GM12872 (cell line): ENCODE results near the gene TP53TG5.

Source experiments
- TF ChIP-seq, protein P1 (sequence below): IDR thresholded peaks from 3 replicates; pipeline ENCODE4 v1.5.1; 2011; ENCODE audit warnings: low read depth, mild to moderate bottlenecking, low read length, moderate library complexity; ENCODE audit not compliant: insufficient read depth

Gene TP53TG5

DNA sequence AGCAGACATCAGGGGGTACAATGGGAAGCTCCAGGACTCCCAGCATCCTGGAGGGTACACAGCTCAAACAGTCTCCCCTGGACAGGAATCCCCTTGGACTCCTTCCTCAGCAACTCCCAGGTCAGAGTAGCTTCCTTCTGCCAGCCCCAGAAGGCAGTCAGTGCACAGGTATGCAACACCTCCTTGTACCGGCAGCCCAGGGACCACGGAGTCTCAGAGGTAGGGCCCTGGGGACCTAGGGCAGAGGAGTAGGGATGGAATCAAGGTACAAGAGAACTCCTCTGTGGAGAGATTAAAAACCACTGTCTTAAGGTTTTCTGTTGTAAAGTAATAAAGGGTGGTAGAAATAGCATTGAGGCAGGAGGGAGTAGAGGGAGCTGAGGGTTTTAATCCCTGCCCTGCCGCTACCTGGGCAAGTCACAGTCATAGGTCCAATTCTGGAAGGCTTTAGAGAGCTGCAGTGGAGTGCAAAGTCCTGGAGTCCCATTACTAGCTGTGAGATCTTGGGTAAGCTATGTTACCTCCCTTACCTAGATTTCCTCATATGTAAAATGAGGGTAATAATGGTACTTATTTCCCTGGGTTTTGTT is 7.5 kb downstream of the TP53TG5 start:
- TF ChIP-seq, protein P1, sequence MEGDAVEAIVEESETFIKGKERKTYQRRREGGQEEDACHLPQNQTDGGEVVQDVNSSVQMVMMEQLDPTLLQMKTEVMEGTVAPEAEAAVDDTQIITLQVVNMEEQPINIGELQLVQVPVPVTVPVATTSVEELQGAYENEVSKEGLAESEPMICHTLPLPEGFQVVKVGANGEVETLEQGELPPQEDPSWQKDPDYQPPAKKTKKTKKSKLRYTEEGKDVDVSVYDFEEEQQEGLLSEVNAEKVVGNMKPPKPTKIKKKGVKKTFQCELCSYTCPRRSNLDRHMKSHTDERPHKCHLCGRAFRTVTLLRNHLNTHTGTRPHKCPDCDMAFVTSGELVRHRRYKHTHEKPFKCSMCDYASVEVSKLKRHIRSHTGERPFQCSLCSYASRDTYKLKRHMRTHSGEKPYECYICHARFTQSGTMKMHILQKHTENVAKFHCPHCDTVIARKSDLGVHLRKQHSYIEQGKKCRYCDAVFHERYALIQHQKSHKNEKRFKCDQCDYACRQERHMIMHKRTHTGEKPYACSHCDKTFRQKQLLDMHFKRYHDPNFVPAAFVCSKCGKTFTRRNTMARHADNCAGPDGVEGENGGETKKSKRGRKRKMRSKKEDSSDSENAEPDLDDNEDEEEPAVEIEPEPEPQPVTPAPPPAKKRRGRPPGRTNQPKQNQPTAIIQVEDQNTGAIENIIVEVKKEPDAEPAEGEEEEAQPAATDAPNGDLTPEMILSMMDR = no peak

DNA sequence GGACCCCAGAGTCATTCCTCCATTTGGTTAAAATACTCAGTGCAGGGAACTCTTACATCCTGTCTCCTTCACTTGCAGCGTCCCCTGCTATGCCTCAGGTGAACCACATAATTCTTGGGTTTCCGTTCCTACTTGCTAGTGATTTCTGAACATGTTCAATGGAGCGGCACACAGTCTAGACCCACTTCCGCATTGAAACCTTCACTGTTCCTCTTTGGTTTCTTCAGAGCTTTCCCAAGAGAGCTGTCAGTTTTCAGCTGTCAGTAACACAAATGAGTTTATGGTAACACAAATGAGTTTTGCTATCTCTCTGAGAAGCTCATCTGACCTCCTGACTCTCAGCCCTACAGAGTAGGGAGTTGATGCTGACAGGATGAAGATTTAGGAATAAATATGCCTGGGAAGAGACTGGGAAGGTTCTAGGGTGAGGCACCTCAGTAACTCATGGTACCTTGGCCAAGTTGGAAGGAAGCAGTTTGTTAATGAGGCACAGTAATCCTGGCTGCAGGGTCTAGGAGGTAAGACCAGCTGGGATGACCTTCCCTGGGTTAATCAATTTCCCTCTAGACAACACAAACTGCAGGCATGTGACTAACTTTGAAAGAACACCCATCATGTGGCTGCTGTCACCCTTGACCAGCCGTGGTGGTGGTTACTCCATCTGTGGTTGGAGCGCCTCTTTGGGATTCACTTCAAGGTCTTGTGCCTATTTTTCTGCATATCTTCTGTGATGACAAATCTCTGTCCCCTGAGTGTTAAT is 9.7 kb downstream of the TP53TG5 start:
- TF ChIP-seq, protein P1 = no peak

DNA sequence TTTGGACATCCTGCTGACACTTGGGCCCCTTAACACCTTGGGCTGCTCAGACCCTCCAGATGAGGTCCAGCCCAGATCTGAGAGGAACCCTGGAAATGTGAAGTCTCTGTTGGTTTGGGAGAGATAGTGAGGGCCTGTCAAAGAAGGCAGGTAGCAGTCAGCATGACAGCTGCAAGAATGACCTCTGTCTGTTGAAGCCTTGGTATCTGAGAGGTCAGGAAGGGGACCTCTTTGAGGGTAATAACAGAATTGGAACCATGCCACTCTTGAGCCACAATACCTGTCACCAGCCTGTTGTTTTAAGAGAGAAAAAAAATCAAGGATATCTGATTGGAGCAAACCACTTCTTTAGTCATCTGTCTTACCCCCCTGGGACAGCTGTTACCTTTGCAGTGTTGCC is 11.0 kb downstream of the TP53TG5 start:
- TF ChIP-seq, protein P1 = no peak

DNA sequence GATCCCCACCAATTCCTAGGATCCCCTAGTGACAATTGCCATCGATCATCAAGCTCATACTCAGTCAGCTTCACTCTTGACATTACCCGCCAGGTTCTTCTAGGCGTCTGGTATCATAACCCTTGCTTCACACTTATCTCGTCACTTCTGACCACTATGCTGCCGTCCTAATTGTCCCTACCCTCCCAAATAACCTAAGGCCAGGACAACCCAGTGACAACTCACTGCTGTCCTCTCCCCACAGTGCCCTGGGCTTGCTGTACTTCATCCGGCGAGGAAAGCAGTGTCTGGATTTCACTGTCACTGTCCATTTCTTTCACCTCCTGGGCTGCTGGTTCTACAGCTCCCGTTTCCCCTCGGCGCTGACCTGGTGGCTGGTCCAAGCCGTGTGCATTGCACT is 11.5 kb downstream of the TP53TG5 start:
- TF ChIP-seq, protein P1 = no peak

DNA sequence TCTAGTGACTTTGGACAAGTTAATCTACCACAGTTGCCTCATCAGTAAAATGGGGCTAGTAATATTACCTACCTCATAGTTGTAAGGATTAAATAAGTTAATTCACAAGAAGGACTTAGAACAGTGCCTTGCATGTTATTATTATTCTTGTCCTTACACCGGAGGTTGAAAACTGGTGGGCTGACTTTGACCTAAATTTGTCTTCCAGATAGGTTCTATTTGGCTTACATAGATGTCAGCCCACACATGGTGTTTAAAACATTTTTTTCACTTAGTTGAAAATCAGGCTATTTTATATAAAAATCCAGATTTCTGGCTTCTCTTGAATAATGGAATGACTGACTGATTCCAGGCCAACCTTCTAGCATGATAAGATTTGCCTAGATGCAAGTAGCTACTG is 11.9 kb downstream of the TP53TG5 start:
- TF ChIP-seq, protein P1 = no peak

DNA sequence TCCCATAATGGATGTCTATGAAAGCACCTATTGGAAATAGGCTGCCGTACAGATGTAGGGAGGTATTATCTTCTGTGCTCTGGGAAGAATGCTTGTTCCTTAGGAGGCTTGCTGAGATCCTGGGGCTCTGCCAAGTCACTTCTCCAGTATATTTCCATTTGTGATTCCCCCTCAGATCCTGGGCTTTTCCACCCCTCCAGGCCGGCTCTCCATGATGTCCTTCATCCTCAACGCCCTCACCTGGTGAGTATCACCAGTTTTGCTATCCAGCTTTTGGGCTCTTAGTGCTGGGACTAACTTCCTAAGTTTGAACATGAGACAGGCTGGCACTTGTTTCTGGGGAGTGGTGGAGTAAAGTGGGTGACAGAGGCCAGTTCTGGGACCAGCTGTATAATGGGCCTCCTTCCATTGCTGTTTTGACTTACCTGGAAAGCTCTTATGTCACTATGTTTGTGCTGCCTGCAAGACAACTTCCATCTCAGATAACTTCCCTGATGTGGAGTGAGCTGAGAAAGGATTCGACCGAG is 12.6 kb downstream of the TP53TG5 start:
- TF ChIP-seq, protein P1 = no peak

DNA sequence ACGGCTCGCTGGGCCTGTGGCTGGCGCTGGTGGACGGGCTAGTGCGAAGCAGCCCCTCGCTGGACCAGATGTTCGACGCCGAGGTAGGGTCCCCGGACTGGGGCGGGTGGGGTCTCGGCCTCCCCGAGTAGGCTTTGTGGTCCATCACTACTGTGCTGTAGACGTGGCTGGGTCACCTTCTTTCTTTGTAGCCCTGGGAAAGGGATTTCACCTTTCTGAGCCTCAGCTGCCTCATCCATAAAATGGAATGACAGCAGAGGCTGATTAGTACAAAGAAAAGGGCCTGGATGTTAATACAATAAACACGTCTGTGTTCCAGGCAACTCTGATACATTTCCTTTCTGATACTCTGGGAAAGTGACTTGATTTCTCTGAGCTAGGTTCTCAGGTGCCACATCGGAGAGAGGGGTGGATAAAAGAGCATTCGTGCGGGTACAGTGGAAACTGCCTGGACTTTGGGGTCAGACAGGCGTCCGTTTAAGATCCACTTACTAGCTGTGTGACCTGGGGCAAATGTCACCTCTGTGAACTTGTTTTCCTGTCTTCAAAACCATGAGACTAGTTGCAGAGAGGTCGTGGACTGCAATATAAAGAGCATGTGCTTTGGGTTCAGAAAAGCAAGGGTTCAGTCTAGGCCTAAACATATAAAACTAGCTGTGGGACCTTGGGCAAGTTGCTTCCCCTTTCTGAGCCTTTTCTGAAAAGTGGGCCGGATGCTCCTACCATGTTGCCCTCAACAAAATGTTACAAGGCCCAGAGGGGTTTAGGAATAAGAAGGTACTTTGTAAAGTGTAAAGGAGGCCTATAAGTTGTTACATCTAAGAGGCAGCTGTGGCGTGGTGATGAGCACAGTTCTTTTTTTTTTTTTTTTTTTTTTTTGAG is 14.3 kb downstream of the TP53TG5 start:
- TF ChIP-seq, protein P1 = no peak
